ENCODE measurements around the gene VPS4B.

DNA sequence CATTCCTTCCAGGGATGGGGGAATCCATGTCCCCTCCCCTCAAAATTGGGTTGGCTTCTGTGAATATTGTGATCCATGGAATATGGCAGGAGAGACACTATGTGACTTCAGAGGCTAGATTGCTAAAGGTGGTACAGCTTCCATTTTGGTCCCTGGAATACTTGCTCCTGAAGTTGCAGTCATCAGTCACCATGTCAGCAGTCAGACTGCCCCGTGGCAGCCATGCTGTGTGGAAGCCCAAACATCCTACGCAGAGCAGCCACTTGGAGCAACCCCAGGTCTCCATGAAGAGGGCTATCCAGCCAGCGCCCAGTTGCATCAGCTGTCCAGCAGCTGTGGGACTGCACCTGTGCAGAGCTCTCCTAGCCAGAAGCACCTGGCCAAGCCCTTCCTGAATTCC is 39.4 kb downstream of the VPS4B start:
- no peak for TF ChIP-seq EZH2phosphoT487 (IDR thresholded peaks at IDR 0.05; ENCODE audit: borderline replicate concordance, low read length)
- TF ChIP-seq EZH2 (IDR thresholded peaks at IDR 0.05; ENCODE audit: low read length, unreplicated experiment): no peak
- no peak for TF ChIP-seq CTCF (conservative IDR thresholded peaks at IDR 0.05; ENCODE audit: low read depth, low read length)

All from PC-3 (cell line).